HEK293T (cell line): ENCODE data around the gene VPS37B.

Experiments used
- CTCF ChIA-PET: fragments of 350-600 bp; formaldehyde crosslinking; extraction: SDS; loops from one replicate; lab custom pipeline; 2021; ENCODE audit warnings: antibody characterized with exemption, inconsistent platforms; lab: Yijun Ruan, JAX
- POLR2A ChIA-PET: fragments of 350-600 bp; formaldehyde crosslinking; extraction: SDS; loops from one replicate; lab custom pipeline; 2020; ENCODE audit warnings: antibody characterized with exemption, inconsistent platforms; lab: Yijun Ruan, JAX
- DNase-seq: peaks from one replicate; pipeline ENCODE4 v3.0.0; 2012; ENCODE audit warnings: mixed read lengths; ENCODE audit errors: extremely low spot score
- ARNT ChIP-seq: fragments of 450-650 bp; IDR thresholded peaks from 2 replicates; pipeline ENCODE4 v1.6.1; 2017; ENCODE audit warnings: mild to moderate bottlenecking
- BHLHE40 ChIP-seq: fragments of 450-650 bp; IDR thresholded peaks from 2 replicates; pipeline ENCODE4 v1.6.1; 2016; ENCODE audit warnings: mild to moderate bottlenecking, moderate library complexity, borderline replicate concordance
- CTBP1 ChIP-seq: fragments of 450-650 bp; IDR thresholded peaks from 2 replicates; pipeline ENCODE4 v1.6.1; 2016; ENCODE audit warnings: borderline replicate concordance
- ELF4 ChIP-seq: fragments of 450-650 bp; IDR thresholded peaks from 2 replicates; pipeline ENCODE4 v1.6.1; 2017; ENCODE audit warnings: antibody characterized with exemption
- FOXA1 ChIP-seq: fragments of 450-650 bp; IDR thresholded peaks from 2 replicates; pipeline ENCODE4 v1.6.1; 2016; ENCODE audit warnings: mild to moderate bottlenecking
- FOXK2 ChIP-seq: fragments of 450-650 bp; IDR thresholded peaks from 2 replicates; pipeline ENCODE4 v1.6.1; 2016; ENCODE audit warnings: mild to moderate bottlenecking
- FOXM1 ChIP-seq: fragments of 450-650 bp; IDR thresholded peaks from 2 replicates; pipeline ENCODE4 v1.6.1; 2017; ENCODE audit warnings: mild to moderate bottlenecking, borderline replicate concordance
- HDGF ChIP-seq: fragments of 450-650 bp; IDR thresholded peaks from 2 replicates; pipeline ENCODE4 v1.6.1; 2017; ENCODE audit warnings: antibody characterized with exemption, borderline replicate concordance
- L3MBTL2 ChIP-seq: fragments of 450-650 bp; conservative IDR thresholded peaks from 2 replicates; pipeline ENCODE4 v1.6.1; 2016; ENCODE audit warnings: mild to moderate bottlenecking
- LEF1 ChIP-seq: fragments of 450-650 bp; IDR thresholded peaks from 2 replicates; pipeline ENCODE4 v1.6.1; 2017; ENCODE audit warnings: mild to moderate bottlenecking, borderline replicate concordance
- NFRKB ChIP-seq: fragments of 450-650 bp; IDR thresholded peaks from 2 replicates; pipeline ENCODE4 v1.6.1; 2016; ENCODE audit warnings: mild to moderate bottlenecking, moderate library complexity
- SP1 ChIP-seq: fragments of 450-650 bp; IDR thresholded peaks from 2 replicates; pipeline ENCODE4 v1.6.1; 2017
- SUZ12 ChIP-seq: fragments of 450-650 bp; IDR thresholded peaks from 2 replicates; pipeline ENCODE4 v1.6.1; 2016; ENCODE audit warnings: mild to moderate bottlenecking
- TARDBP ChIP-seq: fragments of 450-650 bp; IDR thresholded peaks from 2 replicates; pipeline ENCODE4 v1.6.1; 2016
- ZNF384 ChIP-seq: fragments of 450-650 bp; IDR thresholded peaks from 2 replicates; pipeline ENCODE4 v1.6.1; 2016
- TF ChIP-seq, protein P1 (sequence below): fragments of 450-650 bp; IDR thresholded peaks from 2 replicates; pipeline ENCODE4 v1.6.1; 2016

The VPS37B gene

DNA sequence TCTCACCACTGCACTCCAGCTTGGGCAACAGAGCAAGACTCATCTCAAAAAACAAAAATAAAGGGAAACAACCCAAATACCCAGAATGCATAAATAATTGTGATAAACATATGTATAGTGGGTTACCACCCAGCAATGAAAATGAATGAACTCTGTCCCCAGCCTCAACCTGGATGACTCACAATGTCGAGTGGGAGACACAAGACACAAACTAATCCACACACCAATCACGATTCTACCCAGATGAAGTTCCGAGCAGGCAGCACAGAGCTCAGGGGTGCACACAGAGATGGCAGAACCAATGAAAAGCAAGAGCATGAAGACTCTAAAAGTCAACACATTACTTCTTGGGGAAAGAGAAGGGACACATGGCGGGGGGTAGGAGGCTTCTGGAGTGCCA lies 43.2 kb upstream of the VPS37B start:
- DNase-seq, result no peak
- TF ChIP-seq HDGF, result no peak
- POLR2A ChIA-PET, result no interaction called here
- CTCF ChIA-PET, result no interaction called here

DNA sequence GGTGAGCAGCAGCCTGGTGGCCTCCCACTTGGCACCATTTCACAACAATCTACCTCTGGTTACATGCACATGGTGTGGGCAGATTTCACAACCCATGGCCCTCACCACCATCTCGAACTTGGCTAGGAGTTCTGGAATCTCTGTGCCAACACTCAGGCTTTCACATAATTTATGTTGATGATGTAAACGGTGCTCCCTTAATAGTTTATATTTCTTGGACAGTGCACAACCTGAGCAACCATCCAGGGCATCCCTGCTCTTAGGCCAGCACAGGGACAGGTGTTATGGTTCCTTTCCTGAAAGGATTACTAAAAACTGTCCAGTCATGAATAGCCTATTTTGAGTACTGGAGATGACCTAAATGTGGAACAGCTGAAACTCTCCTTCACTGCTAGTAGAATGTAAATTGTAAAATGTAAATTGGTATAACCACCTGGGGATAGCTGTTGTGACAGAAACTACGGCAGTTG lies 41.7 kb upstream of the VPS37B start:
- CTCF ChIA-PET, result no interaction called here
- TF ChIP-seq CTBP1, result no peak
- no peak for TF ChIP-seq LEF1
- TF ChIP-seq ZNF384, result no peak
- TF ChIP-seq HDGF, result no peak
- no peak for TF ChIP-seq FOXK2
- no peak for TF ChIP-seq SUZ12
- TF ChIP-seq, protein P1, sequence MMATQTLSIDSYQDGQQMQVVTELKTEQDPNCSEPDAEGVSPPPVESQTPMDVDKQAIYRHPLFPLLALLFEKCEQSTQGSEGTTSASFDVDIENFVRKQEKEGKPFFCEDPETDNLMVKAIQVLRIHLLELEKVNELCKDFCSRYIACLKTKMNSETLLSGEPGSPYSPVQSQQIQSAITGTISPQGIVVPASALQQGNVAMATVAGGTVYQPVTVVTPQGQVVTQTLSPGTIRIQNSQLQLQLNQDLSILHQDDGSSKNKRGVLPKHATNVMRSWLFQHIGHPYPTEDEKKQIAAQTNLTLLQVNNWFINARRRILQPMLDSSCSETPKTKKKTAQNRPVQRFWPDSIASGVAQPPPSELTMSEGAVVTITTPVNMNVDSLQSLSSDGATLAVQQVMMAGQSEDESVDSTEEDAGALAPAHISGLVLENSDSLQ, result no peak
- no peak for TF ChIP-seq L3MBTL2
- no peak for TF ChIP-seq BHLHE40
- TF ChIP-seq ARNT, result no peak
- DNase-seq, result no peak

DNA sequence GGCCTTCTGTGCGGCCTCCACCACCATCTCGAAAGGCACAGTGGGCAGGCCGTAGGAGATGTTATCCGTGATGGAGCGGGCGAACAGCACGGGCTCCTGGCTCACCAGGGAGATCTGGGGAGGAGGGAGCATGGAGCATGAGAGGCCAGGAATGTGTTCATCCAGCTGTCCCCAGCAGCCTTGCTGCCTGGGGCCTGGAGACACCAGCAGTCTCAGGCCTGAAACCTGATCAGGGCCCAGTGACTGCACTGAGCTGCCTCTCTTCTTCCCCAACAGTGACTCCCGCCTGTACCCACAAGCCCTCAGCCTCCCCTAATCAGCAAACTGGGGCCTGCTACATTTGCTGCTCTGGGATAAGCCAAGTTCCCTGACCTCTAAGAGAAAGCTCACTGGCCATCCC lies 39.4 kb upstream of the VPS37B start:
- DNase-seq, result no peak
- TF ChIP-seq FOXM1 (no peak), L3MBTL2 (no peak), TARDBP (no peak), ELF4 (no peak), BHLHE40 (no peak), HDGF (no peak), CTBP1 (no peak), ZNF384 (no peak), SP1 (no peak), LEF1 (no peak), FOXK2 (no peak), FOXA1 (no peak), NFRKB (no peak), ARNT (no peak), SUZ12 (no peak)
- TF ChIP-seq, protein P1, result no peak
- POLR2A ChIA-PET, result no interaction called here
- CTCF ChIA-PET, result interaction anchor here (0.6 kb wide), 1 partner anchor 10 kb away, joined by 3 read pairs; no protein-coding TSS in a partner anchor

More for the DNA sequence above, 41.7 kb upstream of the VPS37B start:
- POLR2A ChIA-PET, result no interaction called here

DNA sequence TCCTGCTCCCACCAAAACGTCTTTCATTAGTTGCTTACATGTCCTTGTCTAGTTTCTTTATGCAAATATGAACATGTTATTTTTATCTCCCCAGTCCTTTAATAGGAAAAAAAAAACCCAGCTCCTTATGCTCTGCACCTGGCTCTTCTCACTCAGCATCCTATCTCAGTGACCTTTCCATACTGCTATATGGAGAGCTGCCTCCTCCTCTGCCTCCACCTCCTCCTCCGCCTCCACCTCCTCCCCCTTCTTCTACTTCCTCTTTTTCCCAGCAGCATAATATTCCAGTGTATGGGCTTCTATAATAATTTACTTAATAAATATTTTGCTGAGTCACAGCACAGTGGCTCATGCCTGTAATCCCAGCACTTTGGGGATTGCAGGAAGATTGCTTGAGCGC lies 38.8 kb upstream of the VPS37B start:
- ChIA-PET CTCF (interaction anchor here (0.6 kb wide), 1 partner anchor 11 kb away, joined by 3 read pairs; no protein-coding TSS in a partner anchor), POLR2A (no interaction called here)
- TF ChIP-seq L3MBTL2, result no peak
- TF ChIP-seq, protein P1, result no peak
- TF ChIP-seq SP1, result no peak
- no peak for TF ChIP-seq ELF4
- no peak for TF ChIP-seq TARDBP
- TF ChIP-seq NFRKB, result no peak
- TF ChIP-seq FOXM1, result no peak
- no peak for TF ChIP-seq ARNT
- DNase-seq, result no peak

DNA sequence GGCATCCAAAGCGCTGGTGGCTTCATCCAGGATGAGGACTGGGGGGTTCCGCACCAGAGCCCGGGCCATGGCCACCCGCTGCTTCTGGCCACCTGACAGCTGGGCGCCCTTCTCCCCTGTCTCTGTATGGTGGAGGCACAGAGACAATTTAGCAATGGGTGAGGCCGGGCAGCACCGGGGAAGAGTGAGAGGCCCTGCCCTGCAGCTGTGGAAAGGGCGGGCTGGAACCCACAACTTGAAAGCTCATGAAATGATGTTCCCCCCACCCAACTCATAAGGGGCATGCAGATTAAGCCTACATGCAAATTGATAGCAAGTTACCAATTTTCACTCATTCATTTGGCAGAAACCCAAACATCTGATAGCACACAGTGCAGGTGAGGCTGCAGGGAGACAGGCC lies 36.3 kb upstream of the VPS37B start:
- TF ChIP-seq NFRKB (no peak), CTBP1 (no peak), L3MBTL2 (no peak), SP1 (no peak), ARNT (no peak), ZNF384 (no peak), SUZ12 (no peak), TARDBP (no peak), FOXK2 (no peak), LEF1 (no peak), FOXM1 (no peak), ELF4 (no peak), HDGF (no peak), BHLHE40 (no peak), FOXA1 (no peak)
- TF ChIP-seq, protein P1, result no peak
- ChIA-PET POLR2A (no interaction called here), CTCF (no interaction called here)
- DNase-seq, result no peak

DNA sequence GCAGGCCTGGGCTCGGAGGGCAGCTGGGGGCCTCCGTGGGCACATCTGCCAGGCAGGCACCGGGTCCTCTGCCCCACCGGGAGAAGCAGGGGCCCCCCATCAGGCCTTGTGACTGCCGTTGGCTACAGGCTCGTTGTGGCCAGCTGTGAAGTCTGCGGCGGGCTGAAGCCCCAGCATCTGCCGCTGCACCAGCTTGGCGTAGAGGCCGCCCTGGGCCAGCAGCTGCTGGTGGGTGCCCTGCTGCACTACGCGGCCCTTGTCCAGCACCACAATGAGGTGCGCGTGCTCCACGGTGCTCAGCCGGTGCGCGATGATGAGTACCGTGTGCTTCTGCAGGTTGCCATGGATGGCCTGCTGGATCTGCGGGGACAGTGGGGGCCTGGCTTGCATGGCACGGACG lies 33.9 kb upstream of the VPS37B start:
- ChIA-PET POLR2A (no interaction called here), CTCF (no interaction called here)
- no peak for DNase-seq
- TF ChIP-seq TARDBP, result no peak
- no peak for TF ChIP-seq CTBP1
- TF ChIP-seq BHLHE40, result no peak
- TF ChIP-seq ZNF384, result no peak
- no peak for TF ChIP-seq SUZ12
- TF ChIP-seq, protein P1, result no peak
- no peak for TF ChIP-seq L3MBTL2
- no peak for TF ChIP-seq FOXK2
- no peak for TF ChIP-seq NFRKB
- no peak for TF ChIP-seq ELF4
- no peak for TF ChIP-seq FOXA1
- TF ChIP-seq LEF1, result no peak
- TF ChIP-seq ARNT, result no peak
- TF ChIP-seq FOXM1, result no peak
- no peak for TF ChIP-seq HDGF
- TF ChIP-seq SP1, result no peak
